Adrenal gland (tissue), 5 donors: ENCODE measurements around the gene APOL5.

Source experiments
- CTCF ChIP-seq, 6 experiments: fragments of 450-650 bp in 4 of 6; fragments of 200-600 bp in 2 of 6; sonication (generic) in 1 of 6; IDR thresholded peaks; 1 replicate in 5 of 6; 2 replicates in 1 of 6; pipeline versions ENCODE4 v1.5.1 to v1.8.0; 2016 to 2021; ENCODE audit warnings: antibody characterized with exemption in 6 of 6, mild to moderate bottlenecking in 2 of 6, moderate library complexity in 1 of 6
- POLR2A ChIP-seq, 2 donors: fragments of 450-650 bp; IDR thresholded peaks; one replicate each; pipeline ENCODE4 v1.6.1; 2017; ENCODE audit warnings: antibody characterized with exemption in 2 of 2, mild to moderate bottlenecking in 2 of 2, moderate library complexity in 1 of 2
- donor health status: DM: no; HTN: no; CAD: no.

- TF ChIP-seq CTCF (IDR thresholded peaks at IDR 0.05) (no peak), POLR2A (IDR thresholded peaks at IDR 0.05) (no peak)
Measured at GRCh38 chr22:35727436-35727835, 9.8 kb downstream of the APOL5 start.
